ENCODE measurements around the gene ANKFY1.

DNA sequence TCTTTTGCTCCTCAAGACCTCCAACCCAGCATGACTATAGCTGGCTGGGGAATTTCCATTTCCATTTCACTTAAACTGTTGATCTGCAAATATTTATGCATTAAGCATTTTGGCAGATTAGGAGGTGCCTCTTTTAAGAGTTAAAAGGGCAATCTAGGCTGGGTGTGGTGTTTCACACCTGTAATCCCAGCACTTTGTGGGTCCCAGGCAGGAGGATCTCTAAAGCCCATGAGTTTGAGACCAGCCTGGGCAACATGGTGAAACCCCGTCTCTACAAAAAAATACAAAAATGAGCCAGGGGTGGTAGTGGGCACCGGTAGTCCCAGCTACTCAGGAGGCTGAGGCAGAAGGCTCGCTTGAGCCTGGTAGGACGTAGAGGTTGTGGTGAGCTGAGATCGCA lies 17.1 kb downstream of the ANKFY1 start:
- TF ChIP-seq, protein P1, sequence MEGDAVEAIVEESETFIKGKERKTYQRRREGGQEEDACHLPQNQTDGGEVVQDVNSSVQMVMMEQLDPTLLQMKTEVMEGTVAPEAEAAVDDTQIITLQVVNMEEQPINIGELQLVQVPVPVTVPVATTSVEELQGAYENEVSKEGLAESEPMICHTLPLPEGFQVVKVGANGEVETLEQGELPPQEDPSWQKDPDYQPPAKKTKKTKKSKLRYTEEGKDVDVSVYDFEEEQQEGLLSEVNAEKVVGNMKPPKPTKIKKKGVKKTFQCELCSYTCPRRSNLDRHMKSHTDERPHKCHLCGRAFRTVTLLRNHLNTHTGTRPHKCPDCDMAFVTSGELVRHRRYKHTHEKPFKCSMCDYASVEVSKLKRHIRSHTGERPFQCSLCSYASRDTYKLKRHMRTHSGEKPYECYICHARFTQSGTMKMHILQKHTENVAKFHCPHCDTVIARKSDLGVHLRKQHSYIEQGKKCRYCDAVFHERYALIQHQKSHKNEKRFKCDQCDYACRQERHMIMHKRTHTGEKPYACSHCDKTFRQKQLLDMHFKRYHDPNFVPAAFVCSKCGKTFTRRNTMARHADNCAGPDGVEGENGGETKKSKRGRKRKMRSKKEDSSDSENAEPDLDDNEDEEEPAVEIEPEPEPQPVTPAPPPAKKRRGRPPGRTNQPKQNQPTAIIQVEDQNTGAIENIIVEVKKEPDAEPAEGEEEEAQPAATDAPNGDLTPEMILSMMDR (tag by site-specific recombination; IDR thresholded peaks at IDR 0.05) = no peak
- TF ChIP-seq, protein P2, sequence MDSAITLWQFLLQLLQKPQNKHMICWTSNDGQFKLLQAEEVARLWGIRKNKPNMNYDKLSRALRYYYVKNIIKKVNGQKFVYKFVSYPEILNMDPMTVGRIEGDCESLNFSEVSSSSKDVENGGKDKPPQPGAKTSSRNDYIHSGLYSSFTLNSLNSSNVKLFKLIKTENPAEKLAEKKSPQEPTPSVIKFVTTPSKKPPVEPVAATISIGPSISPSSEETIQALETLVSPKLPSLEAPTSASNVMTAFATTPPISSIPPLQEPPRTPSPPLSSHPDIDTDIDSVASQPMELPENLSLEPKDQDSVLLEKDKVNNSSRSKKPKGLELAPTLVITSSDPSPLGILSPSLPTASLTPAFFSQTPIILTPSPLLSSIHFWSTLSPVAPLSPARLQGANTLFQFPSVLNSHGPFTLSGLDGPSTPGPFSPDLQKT (IDR thresholded peaks at IDR 0.05; ENCODE audit: borderline replicate concordance, low read depth, low read length) = no peak
- no peak for TF ChIP-seq KLF16 (tag by site-specific recombination; IDR thresholded peaks at IDR 0.05)
- no peak for TF ChIP-seq ZIC2 (tag by site-specific recombination; IDR thresholded peaks at IDR 0.05)
- no peak for TF ChIP-seq ZNF24 (tag by site-specific recombination; IDR thresholded peaks at IDR 0.05)
- no peak for TF ChIP-seq BCL11A (tag by site-specific recombination; IDR thresholded peaks at IDR 0.05; ENCODE audit: low read depth)
- TF ChIP-seq SETDB1 (IDR thresholded peaks at IDR 0.05; ENCODE audit: insufficient read length, low read length) = no peak
- TF ChIP-seq YY1 (tag by site-specific recombination; IDR thresholded peaks at IDR 0.05) = no peak
- TF ChIP-seq, protein P3, sequence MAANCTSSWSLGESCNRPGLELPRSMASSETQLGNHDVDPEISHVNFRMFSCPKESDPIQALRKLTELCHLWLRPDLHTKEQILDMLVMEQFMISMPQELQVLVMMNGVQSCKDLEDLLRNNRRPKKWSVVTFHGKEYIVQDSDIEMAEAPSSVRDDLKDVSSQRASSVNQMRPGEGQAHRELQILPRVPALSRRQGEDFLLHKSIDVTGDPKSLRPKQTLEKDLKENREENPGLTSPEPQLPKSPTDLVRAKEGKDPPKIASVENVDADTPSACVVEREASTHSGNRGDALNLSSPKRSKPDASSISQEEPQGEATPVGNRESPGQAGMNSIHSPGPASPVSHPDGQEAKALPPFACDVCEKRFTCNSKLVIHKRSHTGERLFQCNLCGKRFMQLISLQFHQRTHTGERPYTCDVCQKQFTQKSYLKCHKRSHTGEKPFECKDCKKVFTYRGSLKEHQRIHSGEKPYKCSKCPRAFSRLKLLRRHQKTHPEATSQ (tag by site-specific recombination; IDR thresholded peaks at IDR 0.05) = no peak
- TF ChIP-seq, protein P4, sequence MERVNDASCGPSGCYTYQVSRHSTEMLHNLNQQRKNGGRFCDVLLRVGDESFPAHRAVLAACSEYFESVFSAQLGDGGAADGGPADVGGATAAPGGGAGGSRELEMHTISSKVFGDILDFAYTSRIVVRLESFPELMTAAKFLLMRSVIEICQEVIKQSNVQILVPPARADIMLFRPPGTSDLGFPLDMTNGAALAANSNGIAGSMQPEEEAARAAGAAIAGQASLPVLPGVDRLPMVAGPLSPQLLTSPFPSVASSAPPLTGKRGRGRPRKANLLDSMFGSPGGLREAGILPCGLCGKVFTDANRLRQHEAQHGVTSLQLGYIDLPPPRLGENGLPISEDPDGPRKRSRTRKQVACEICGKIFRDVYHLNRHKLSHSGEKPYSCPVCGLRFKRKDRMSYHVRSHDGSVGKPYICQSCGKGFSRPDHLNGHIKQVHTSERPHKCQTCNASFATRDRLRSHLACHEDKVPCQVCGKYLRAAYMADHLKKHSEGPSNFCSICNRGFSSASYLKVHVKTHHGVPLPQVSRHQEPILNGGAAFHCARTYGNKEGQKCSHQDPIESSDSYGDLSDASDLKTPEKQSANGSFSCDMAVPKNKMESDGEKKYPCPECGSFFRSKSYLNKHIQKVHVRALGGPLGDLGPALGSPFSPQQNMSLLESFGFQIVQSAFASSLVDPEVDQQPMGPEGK (tag by site-specific recombination; IDR thresholded peaks at IDR 0.05) = no peak
- TF ChIP-seq, protein P5, sequence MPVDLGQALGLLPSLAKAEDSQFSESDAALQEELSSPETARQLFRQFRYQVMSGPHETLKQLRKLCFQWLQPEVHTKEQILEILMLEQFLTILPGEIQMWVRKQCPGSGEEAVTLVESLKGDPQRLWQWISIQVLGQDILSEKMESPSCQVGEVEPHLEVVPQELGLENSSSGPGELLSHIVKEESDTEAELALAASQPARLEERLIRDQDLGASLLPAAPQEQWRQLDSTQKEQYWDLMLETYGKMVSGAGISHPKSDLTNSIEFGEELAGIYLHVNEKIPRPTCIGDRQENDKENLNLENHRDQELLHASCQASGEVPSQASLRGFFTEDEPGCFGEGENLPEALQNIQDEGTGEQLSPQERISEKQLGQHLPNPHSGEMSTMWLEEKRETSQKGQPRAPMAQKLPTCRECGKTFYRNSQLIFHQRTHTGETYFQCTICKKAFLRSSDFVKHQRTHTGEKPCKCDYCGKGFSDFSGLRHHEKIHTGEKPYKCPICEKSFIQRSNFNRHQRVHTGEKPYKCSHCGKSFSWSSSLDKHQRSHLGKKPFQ (tag by site-specific recombination; IDR thresholded peaks at IDR 0.05) = no peak

Measured in HEK293 (cell line).